Measurements from ENCODE around the gene CLTC. TPM values are rescaled to one million over a fixed set of nuclear protein-coding genes. Genes with fewer than 3 reads are reported as not detected.
A peak's percentile ranks its signal among the peaks of the same experiment; 100 is the strongest.
"Not testable (repeated sequence)": the region's sequence is repeated elsewhere in the genome, so short reads cannot be mapped to it uniquely, and the experiment has no call there.

CLTC gene
- total RNA-seq, 2 donors from 2014 or later: 342 to 393 TPM

- peaks cover 74% of the 10 kb centered on the region for H3K36me3 Mint-ChIP-seq (ENCODE audit: low read depth)
- peaks cover 25% of the 10 kb centered on the region for H3K4me1 Mint-ChIP-seq
- Histone ChIP-seq H3K4me3 (ENCODE audit: low read length) (peak overlapping the region; percentile 5), H3K27me3 (ENCODE audit: control insufficient read depth, insufficient read depth, low read length, poor library complexity, severe bottlenecking) (no peaks in the 10 kb centered on the region), H3K9ac (ENCODE audit: extremely low read depth, low read length, poor library complexity, severe bottlenecking) (no peak overlapping the region), H3K27ac (ENCODE audit: low read depth, low read length) (no peak overlapping the region), H3K36me3 (ENCODE audit: control insufficient read depth, insufficient read depth, low read length) (peaks cover 90% of the 10 kb centered on the region), H3K4me1 (ENCODE audit: control insufficient read depth, insufficient read depth, low read length) (no peaks in the 10 kb centered on the region), H3K9me3 (ENCODE audit: control insufficient read depth, low read length) (peaks cover 35% of the 10 kb centered on the region)
- no peak overlapping the region for H3K27ac Mint-ChIP-seq
- H3K27me3 Mint-ChIP-seq (ENCODE audit: insufficient read depth): no peaks in the 10 kb centered on the region
- DNase-seq: no peak
- no peak for TF ChIP-seq CTCF (conservative IDR thresholded peaks at IDR 0.05)
- 100% methylated on average over 1 of the region's 1 CpG for WGBS, 2 experiments (ENCODE audit: insufficient coverage in 1 of 2, insufficient read length in 1 of 2)
- H3K4me3 Mint-ChIP-seq: no peak overlapping the region
- peaks cover 14% of the 10 kb centered on the region for H3K9me3 Mint-ChIP-seq
Observed at GRCh38 chr17:59650642-59651041, 30.9 kb downstream of the CLTC start.

GRCh38 chr17:59651346-59651745 lies 31.7 kb downstream of the CLTC start:
- no peaks in the 10 kb centered on the region for H3K27me3 ChIP-seq (ENCODE audit: control insufficient read depth, insufficient read depth, low read length, poor library complexity, severe bottlenecking)
- H3K27ac ChIP-seq (ENCODE audit: low read depth, low read length): no peak overlapping the region
- H3K36me3 ChIP-seq (ENCODE audit: control insufficient read depth, insufficient read depth, low read length): peaks cover 90% of the 10 kb centered on the region
- no peak overlapping the region for H3K27ac Mint-ChIP-seq
- no peak overlapping the region for H3K4me3 Mint-ChIP-seq
- H3K4me1 ChIP-seq (ENCODE audit: control insufficient read depth, insufficient read depth, low read length): no peaks in the 10 kb centered on the region
- peaks cover 19% of the 10 kb centered on the region for H3K4me1 Mint-ChIP-seq
- peaks cover 35% of the 10 kb centered on the region for H3K9me3 ChIP-seq (ENCODE audit: control insufficient read depth, low read length)
- no peaks in the 10 kb centered on the region for H3K27me3 Mint-ChIP-seq (ENCODE audit: insufficient read depth)
- TF ChIP-seq CTCF (conservative IDR thresholded peaks at IDR 0.05): no peak
- no peak overlapping the region for H3K9ac ChIP-seq (ENCODE audit: extremely low read depth, low read length, poor library complexity, severe bottlenecking)
- peak overlapping the region; percentile 8 for H3K4me3 ChIP-seq (ENCODE audit: low read length)
- H3K36me3 Mint-ChIP-seq (ENCODE audit: low read depth): peaks cover 80% of the 10 kb centered on the region
- no peak for DNase-seq
- H3K9me3 Mint-ChIP-seq: peaks cover 14% of the 10 kb centered on the region

GRCh38 chr17:59652119-59652518 lies 32.4 kb downstream of the CLTC start:
- Mint-ChIP-seq H3K4me1 (peaks cover 11% of the 10 kb centered on the region), H3K27ac (no peak overlapping the region), H3K36me3 (ENCODE audit: low read depth) (peaks cover 84% of the 10 kb centered on the region), H3K27me3 (ENCODE audit: insufficient read depth) (no peaks in the 10 kb centered on the region), H3K4me3 (no peak overlapping the region), H3K9me3 (peaks cover 14% of the 10 kb centered on the region)
- Histone ChIP-seq H3K4me1 (ENCODE audit: control insufficient read depth, insufficient read depth, low read length) (no peaks in the 10 kb centered on the region), H3K9ac (ENCODE audit: extremely low read depth, low read length, poor library complexity, severe bottlenecking) (no peak overlapping the region), H3K36me3 (ENCODE audit: control insufficient read depth, insufficient read depth, low read length) (peaks cover 93% of the 10 kb centered on the region), H3K4me3 (ENCODE audit: low read length) (peak overlapping the region; percentile 8), H3K9me3 (ENCODE audit: control insufficient read depth, low read length) (peaks cover 35% of the 10 kb centered on the region), H3K27ac (ENCODE audit: low read depth, low read length) (no peak overlapping the region), H3K27me3 (ENCODE audit: control insufficient read depth, insufficient read depth, low read length, poor library complexity, severe bottlenecking) (no peaks in the 10 kb centered on the region)
- no peak for TF ChIP-seq CTCF (conservative IDR thresholded peaks at IDR 0.05)
- no peak for DNase-seq
- 98 to 100% methylated on average over 1 to 2 of the region's 2 CpGs for WGBS, 2 experiments (ENCODE audit: insufficient coverage in 1 of 2, insufficient read length in 1 of 2)

- H3K9me3 ChIP-seq (ENCODE audit: control insufficient read depth, low read length): peaks cover 13% of the 10 kb centered on the region
- H3K4me3 Mint-ChIP-seq; H3K27ac ChIP-seq (ENCODE audit: low read depth, low read length); H3K27me3 ChIP-seq (ENCODE audit: control insufficient read depth, insufficient read depth, low read length, poor library complexity, severe bottlenecking); H3K9ac ChIP-seq (ENCODE audit: extremely low read depth, low read length, poor library complexity, severe bottlenecking); DNase-seq; H3K27me3 Mint-ChIP-seq (ENCODE audit: insufficient read depth); H3K4me1 Mint-ChIP-seq; H3K4me1 ChIP-seq (ENCODE audit: control insufficient read depth, insufficient read depth, low read length); H3K27ac Mint-ChIP-seq; H3K4me3 ChIP-seq (ENCODE audit: low read length): not testable (repeated sequence)
- H3K9me3 Mint-ChIP-seq: peaks cover 14% of the 10 kb centered on the region
- peaks cover 88% of the 10 kb centered on the region for H3K36me3 ChIP-seq (ENCODE audit: control insufficient read depth, insufficient read depth, low read length)
- H3K36me3 Mint-ChIP-seq (ENCODE audit: low read depth): peaks cover 77% of the 10 kb centered on the region
- WGBS, 2 experiments (ENCODE audit: insufficient coverage in 1 of 2, insufficient read length in 1 of 2): 94 to 100% methylated on average over 3 of the region's 7 CpGs
Observed at GRCh38 chr17:59656624-59657023, 36.9 kb downstream of the CLTC start.
